ENCODE results near the gene ACKR4.

- TF ChIP-seq CTCF (IDR thresholded peaks at IDR 0.05) = no peak
- no peak for TF ChIP-seq POLR2A (IDR thresholded peaks at IDR 0.05)
- TF ChIP-seq EP300 (IDR thresholded peaks at IDR 0.05) = no peak
These were observed 36.1 kb upstream of the ACKR4 start for GRCh38 chr3:132561003-132561402.

Measured in gastroesophageal sphincter (tissue), 3 donors.